ENCODE data around the gene SPIRE1.

SPIRE1 gene

GRCh38 chr18:12589448-12589847, 68.5 kb downstream of the SPIRE1 start:
- TF ChIP-seq CTCF (IDR thresholded peaks at IDR 0.05; ENCODE audit: borderline replicate concordance, extremely low read depth, low read length, poor library complexity, severe bottlenecking), result no peak
- TF ChIP-seq EZH2 (IDR thresholded peaks at IDR 0.05; ENCODE audit: borderline replicate concordance, low read depth, low read length, severe bottlenecking), result no peak
- Histone ChIP-seq H3K9ac (ENCODE audit: low read depth, low read length) (no peak overlapping the region), H3K36me3 (ENCODE audit: insufficient read depth, low read length) (no peaks in the 10 kb centered on the region), H3K4me2 (ENCODE audit: insufficient read depth, low read length) (no peak overlapping the region), H3K4me1 (ENCODE audit: insufficient read depth, low read length) (no peaks in the 10 kb centered on the region), H3K27ac (ENCODE audit: low read length) (no peak overlapping the region), H3K27me3 (ENCODE audit: insufficient read depth, low read length, poor library complexity) (no peaks in the 10 kb centered on the region), H3K79me2 (ENCODE audit: insufficient read depth, low read length) (no peaks in the 10 kb centered on the region), H4K20me1 (ENCODE audit: insufficient read depth, low read length) (no peaks in the 10 kb centered on the region), H3K9me3 (ENCODE audit: insufficient read depth, low read length, severe bottlenecking) (no peaks in the 10 kb centered on the region), H2AFZ (ENCODE audit: low read depth, low read length) (no peak overlapping the region), H3K4me3 (ENCODE audit: low read depth in 1 of 2, low read length in 2 of 2) (no peak overlapping the region)
- DNase-seq (no peak), ATAC-seq (ENCODE audit: insufficient read depth, low read depth) (no peak)

- Histone ChIP-seq H2AFZ (ENCODE audit: low read depth, low read length) (no peak overlapping the region), H3K27ac (ENCODE audit: low read length) (no peak overlapping the region), H3K4me2 (ENCODE audit: insufficient read depth, low read length) (no peak overlapping the region), H3K4me1 (ENCODE audit: insufficient read depth, low read length) (no peaks in the 10 kb centered on the region), H3K4me3 (ENCODE audit: low read depth in 1 of 2, low read length in 2 of 2) (no peak overlapping the region), H3K9ac (ENCODE audit: low read depth, low read length) (no peak overlapping the region), H3K9me3 (ENCODE audit: insufficient read depth, low read length, severe bottlenecking) (no peaks in the 10 kb centered on the region), H3K79me2 (ENCODE audit: insufficient read depth, low read length) (no peaks in the 10 kb centered on the region), H3K36me3 (ENCODE audit: insufficient read depth, low read length) (no peaks in the 10 kb centered on the region), H4K20me1 (ENCODE audit: insufficient read depth, low read length) (no peaks in the 10 kb centered on the region), H3K27me3 (ENCODE audit: insufficient read depth, low read length, poor library complexity) (no peaks in the 10 kb centered on the region)
- no peak for TF ChIP-seq EZH2 (IDR thresholded peaks at IDR 0.05; ENCODE audit: borderline replicate concordance, low read depth, low read length, severe bottlenecking)
- TF ChIP-seq CTCF (IDR thresholded peaks at IDR 0.05; ENCODE audit: borderline replicate concordance, extremely low read depth, low read length, poor library complexity, severe bottlenecking), result no peak
- no peak for DNase-seq
- no peak for ATAC-seq (ENCODE audit: insufficient read depth, low read depth)
Observed at GRCh38 chr18:12586956-12587355, 71.0 kb downstream of the SPIRE1 start.

- Histone ChIP-seq H3K4me2 (ENCODE audit: insufficient read depth, low read length) (no peak overlapping the region), H3K9me3 (ENCODE audit: insufficient read depth, low read length, severe bottlenecking) (no peaks in the 10 kb centered on the region), H3K27ac (ENCODE audit: low read length) (no peak overlapping the region), H3K4me1 (ENCODE audit: insufficient read depth, low read length) (no peaks in the 10 kb centered on the region), H3K27me3 (ENCODE audit: insufficient read depth, low read length, poor library complexity) (no peaks in the 10 kb centered on the region), H4K20me1 (ENCODE audit: insufficient read depth, low read length) (no peaks in the 10 kb centered on the region), H3K36me3 (ENCODE audit: insufficient read depth, low read length) (no peaks in the 10 kb centered on the region), H3K4me3 (ENCODE audit: low read depth in 1 of 2, low read length in 2 of 2) (no peak overlapping the region), H2AFZ (ENCODE audit: low read depth, low read length) (no peak overlapping the region), H3K9ac (ENCODE audit: low read depth, low read length) (no peak overlapping the region), H3K79me2 (ENCODE audit: insufficient read depth, low read length) (no peaks in the 10 kb centered on the region)
- ATAC-seq (ENCODE audit: insufficient read depth, low read depth) (no peak), DNase-seq (no peak)
- TF ChIP-seq EZH2 (IDR thresholded peaks at IDR 0.05; ENCODE audit: borderline replicate concordance, low read depth, low read length, severe bottlenecking) (no peak), CTCF (IDR thresholded peaks at IDR 0.05; ENCODE audit: borderline replicate concordance, extremely low read depth, low read length, poor library complexity, severe bottlenecking) (no peak)
Observed at GRCh38 chr18:12585218-12585617, 72.7 kb downstream of the SPIRE1 start.
